ENCODE measurements around the gene EMILIN3. TPM values are rescaled to one million over a fixed set of nuclear protein-coding genes. Genes with fewer than 3 reads are reported as not detected.

The EMILIN3 gene
- total RNA-seq, 2 experiments from 2014 or later: not detected

DNA sequence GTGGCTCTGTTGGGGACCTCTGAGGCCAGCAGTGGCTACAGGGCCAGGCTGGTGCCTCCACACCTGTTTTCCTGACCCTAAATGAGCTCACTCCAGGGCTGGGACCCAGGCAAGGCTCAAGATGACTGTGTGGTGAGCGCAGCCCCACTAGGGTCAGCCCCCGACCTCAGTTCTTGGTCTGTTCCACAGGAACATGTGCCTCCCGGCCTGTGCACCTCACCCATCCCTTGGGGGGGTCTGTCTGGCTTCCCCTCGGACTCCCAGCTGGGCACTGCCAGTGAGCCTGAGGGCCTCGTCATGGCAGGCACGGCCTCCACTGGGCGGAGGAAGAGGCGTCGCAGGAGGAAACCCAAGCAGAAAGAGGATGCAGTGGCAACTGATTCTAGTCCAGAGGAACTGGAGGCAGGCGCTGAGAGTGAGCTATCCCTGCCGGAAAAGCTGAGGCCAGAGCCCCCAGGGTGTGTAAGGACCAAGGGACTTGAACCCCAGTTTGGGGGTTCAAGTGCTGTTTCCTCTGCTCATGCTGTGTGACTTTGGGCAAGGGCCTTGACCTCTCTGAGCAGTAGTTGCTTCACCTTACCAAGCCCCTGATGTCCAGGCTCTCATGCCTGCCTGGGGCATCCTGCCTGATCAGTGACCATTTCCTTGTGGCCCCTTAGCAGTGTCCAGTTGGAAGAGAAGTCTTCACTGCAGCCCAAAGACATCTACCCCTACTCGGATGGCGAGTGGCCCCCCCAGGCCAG lies 18.0 kb downstream of the EMILIN3 start:
- CTCF ChIA-PET: interaction anchor here (1.0 kb wide), 1 partner anchor 62 kb away, joined by 3 read pairs; no protein-coding TSS in a partner anchor
- H3K4me3 Mint-ChIP-seq: no peak overlapping the region

DNA sequence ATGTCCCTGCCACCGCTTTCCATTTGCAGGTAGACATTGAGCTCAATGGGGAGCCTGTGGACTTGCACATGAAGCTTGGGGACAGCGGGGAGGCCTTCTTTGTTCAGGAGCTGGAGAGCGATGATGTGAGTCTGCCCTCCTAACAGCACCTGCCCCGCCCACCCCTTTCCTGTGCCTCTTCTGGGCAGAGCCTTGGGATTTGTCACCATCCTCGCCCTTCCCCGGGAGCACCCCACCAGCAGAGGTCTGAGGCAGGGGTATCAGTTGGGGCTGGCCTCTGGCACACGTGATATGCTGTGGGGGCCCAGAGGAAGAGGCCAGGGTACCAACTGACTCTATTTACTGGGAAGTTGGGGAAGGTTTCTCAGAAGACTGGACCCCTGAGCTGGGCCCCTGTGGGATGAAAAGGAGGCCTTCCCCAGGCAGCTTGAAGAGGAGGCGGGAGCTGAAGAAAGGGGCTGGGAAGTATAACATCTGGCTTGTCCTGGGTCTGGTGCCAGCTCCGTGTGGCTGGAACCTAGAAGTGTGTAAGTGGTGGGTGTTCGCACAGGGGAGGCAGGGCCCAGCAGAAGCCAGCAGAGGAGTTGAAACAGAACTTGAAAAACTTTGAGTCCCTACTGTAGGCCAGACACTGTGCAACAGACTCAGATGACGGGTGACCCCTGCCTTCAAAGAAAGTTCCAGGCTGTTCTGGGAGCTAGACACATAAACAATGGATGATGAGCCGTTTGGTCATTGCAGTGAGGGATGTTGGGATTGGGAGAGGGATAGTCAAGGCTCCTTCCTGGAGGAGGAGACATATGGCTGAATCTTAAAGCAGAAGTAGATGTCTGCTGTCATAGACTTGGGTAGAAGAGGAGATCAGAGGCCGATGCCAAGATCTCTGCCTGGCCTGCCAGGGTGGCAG lies 18.8 kb downstream of the EMILIN3 start:
- POLR2A ChIA-PET: no interaction called here
- ATAC-seq (no peak), DNase-seq (no peak)
- Mint-ChIP-seq H3K4me1 (ENCODE audit: low read depth) (no peaks in the 10 kb centered on the region), H3K4me3 (no peak overlapping the region), H3K9me3 (no peaks in the 10 kb centered on the region), H3K27me3 (no peaks in the 10 kb centered on the region), H3K36me3 (ENCODE audit: low read depth) (no peaks in the 10 kb centered on the region), H3K27ac (no peak overlapping the region)
- CTCF ChIA-PET: interaction anchor here (0.8 to 1.0 kb wide), 2 partner anchors 8 to 63 kb away, joined by 3 read pairs; no protein-coding TSS in a partner anchor
- intact Hi-C loops (cut with micrococcal nuclease): loop anchor here (10.0 kb wide), 1 partner anchor 383 kb away; no protein-coding TSS in a partner anchor
- TF ChIP-seq, protein P1, sequence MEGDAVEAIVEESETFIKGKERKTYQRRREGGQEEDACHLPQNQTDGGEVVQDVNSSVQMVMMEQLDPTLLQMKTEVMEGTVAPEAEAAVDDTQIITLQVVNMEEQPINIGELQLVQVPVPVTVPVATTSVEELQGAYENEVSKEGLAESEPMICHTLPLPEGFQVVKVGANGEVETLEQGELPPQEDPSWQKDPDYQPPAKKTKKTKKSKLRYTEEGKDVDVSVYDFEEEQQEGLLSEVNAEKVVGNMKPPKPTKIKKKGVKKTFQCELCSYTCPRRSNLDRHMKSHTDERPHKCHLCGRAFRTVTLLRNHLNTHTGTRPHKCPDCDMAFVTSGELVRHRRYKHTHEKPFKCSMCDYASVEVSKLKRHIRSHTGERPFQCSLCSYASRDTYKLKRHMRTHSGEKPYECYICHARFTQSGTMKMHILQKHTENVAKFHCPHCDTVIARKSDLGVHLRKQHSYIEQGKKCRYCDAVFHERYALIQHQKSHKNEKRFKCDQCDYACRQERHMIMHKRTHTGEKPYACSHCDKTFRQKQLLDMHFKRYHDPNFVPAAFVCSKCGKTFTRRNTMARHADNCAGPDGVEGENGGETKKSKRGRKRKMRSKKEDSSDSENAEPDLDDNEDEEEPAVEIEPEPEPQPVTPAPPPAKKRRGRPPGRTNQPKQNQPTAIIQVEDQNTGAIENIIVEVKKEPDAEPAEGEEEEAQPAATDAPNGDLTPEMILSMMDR (IDR thresholded peaks at IDR 0.05): no peak

More for the DNA sequence above, 18.0 kb downstream of the EMILIN3 start:
- no peak overlapping the region for H3K27ac Mint-ChIP-seq
- H3K9me3 Mint-ChIP-seq: no peaks in the 10 kb centered on the region
- TF ChIP-seq, protein P1 (IDR thresholded peaks at IDR 0.05): no peak
- no peaks in the 10 kb centered on the region for H3K27me3 Mint-ChIP-seq
- ATAC-seq: no peak
- no peaks in the 10 kb centered on the region for H3K36me3 Mint-ChIP-seq (ENCODE audit: low read depth)
- H3K4me1 Mint-ChIP-seq (ENCODE audit: low read depth): no peaks in the 10 kb centered on the region
- POLR2A ChIA-PET: no interaction called here
- no peak for DNase-seq
- intact Hi-C loops (cut with micrococcal nuclease): loop anchor here (10.0 kb wide), 1 partner anchor 384 kb away; no protein-coding TSS in a partner anchor

DNA sequence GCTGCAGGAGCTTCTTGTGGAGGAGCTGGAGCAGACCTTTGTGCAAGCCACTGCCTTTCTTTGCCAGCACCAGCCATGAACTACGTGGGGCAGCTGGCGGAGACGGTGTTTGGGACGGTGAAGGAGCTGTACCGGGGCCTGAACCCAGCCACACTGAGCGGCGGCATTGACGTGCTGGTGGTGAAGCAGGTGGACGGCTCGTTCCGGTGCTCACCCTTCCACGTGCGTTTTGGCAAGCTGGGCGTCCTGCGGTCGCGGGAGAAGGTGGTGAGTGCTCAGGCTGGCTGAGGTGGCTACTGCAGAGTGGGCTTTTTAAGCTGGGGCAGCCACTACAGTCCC lies 20.9 kb downstream of the EMILIN3 start:
- H3K27ac Mint-ChIP-seq: no peak overlapping the region
- H3K36me3 Mint-ChIP-seq (ENCODE audit: low read depth): no peaks in the 10 kb centered on the region
- no peaks in the 10 kb centered on the region for H3K9me3 Mint-ChIP-seq
- ChIA-PET CTCF (no interaction called here), POLR2A (no interaction called here)
- TF ChIP-seq, protein P1 (IDR thresholded peaks at IDR 0.05): no peak
- no peaks in the 10 kb centered on the region for H3K4me1 Mint-ChIP-seq (ENCODE audit: low read depth)
- intact Hi-C loops (cut with micrococcal nuclease): loop anchor here (10.0 kb wide), 1 partner anchor 381 kb away; no protein-coding TSS in a partner anchor
- no peaks in the 10 kb centered on the region for H3K27me3 Mint-ChIP-seq
- ATAC-seq: no peak
- no peak for DNase-seq
- H3K4me3 Mint-ChIP-seq: no peak overlapping the region

DNA sequence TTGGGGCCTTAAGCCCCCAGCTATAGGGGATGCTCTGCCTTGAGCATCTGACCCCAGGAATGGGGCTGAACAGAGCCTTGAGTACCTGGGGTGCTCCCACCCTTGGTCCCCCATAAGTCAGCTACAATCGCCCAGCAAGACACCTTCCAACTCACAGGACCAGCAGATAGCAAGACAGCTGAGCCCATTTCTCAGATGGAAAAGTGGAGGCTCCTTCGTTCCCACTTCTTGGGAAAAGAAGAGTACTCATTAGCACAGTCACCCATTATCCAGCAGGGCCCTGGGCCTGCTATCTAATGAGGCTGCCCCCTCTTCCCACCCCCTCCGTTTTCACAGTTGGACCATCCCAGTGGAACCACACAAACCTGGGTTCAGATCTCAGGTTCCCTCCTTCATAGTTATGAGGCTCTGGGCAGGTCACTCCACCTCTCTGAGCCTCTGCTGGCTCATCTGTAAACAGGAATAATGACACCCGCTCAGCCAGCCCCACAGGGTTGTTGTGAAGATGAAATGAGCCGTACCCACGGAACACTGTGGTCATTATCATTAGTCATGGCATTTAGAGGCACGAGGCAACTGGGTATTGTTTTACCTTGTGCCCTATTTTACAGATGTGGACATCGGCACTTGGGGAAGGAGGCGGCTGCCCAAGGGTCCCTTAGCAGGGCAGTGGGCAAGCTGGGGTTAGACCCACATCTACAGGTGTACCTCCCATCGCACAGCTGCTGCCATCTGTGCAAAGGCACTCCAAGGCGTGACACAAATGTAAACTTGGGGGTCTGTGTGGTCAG lies 21.5 kb downstream of the EMILIN3 start:
- H3K4me1 Mint-ChIP-seq (ENCODE audit: low read depth): peaks cover 6% of the 10 kb centered on the region
- TF ChIP-seq, protein P1 (IDR thresholded peaks at IDR 0.05): no peak
- POLR2A ChIA-PET: interaction anchor here (0.8 kb wide), 1 partner anchor 20 kb away, joined by 3 read pairs; no protein-coding TSS in a partner anchor
- H3K27me3 Mint-ChIP-seq: no peaks in the 10 kb centered on the region
- DNase-seq (no peak), ATAC-seq (no peak)
- H3K27ac Mint-ChIP-seq: no peak overlapping the region
- CTCF ChIA-PET: interaction anchor here (1.3 to 2.1 kb wide), 2 partner anchors 172 to 211 kb away, joined by 4 to 7 read pairs; no protein-coding TSS in a partner anchor
- no peaks in the 10 kb centered on the region for H3K9me3 Mint-ChIP-seq
- H3K36me3 Mint-ChIP-seq (ENCODE audit: low read depth): no peaks in the 10 kb centered on the region
- H3K4me3 Mint-ChIP-seq: no peak overlapping the region
- intact Hi-C loops (cut with micrococcal nuclease): loop anchor here (5.0 to 10.0 kb wide), 2 partner anchors 67 to 380 kb away; no protein-coding TSS in a partner anchor
